ENCODE results near the gene XIRP2.

DNA sequence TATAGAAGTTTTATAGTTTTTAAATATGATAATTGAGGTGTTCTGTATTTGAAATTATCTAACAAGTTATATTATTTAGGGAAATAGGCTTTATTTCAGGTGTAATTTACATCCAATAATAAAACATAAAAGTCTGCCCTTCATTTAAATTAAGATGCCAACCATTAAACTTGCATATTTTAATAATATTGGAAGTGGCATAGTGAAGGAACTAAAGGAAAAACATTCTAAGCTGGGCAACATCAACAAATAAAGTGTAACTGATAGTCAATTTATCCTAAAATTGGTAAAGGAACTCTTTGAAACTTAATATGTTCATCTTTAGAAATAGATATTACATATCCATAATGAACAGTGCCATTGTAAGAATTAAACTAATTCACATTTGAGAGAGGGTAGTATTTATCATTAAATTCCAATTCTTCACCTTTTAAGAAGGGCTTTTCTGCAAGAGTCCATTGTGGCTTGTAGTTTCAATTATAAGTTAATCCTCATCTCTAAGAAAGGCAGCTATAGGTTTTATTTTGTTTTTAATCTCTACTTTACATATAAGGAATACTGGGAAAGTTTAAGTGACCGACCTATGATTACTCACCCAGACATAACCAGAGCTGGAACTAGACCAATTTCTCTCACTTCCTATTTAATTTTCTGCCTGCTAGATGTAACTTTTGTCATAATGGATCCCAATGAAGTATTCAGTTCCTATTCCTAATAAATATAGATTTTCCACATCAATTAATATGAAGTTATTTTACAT is 401.6 kb downstream of the XIRP2 start:
- TF ChIP-seq, protein P1, sequence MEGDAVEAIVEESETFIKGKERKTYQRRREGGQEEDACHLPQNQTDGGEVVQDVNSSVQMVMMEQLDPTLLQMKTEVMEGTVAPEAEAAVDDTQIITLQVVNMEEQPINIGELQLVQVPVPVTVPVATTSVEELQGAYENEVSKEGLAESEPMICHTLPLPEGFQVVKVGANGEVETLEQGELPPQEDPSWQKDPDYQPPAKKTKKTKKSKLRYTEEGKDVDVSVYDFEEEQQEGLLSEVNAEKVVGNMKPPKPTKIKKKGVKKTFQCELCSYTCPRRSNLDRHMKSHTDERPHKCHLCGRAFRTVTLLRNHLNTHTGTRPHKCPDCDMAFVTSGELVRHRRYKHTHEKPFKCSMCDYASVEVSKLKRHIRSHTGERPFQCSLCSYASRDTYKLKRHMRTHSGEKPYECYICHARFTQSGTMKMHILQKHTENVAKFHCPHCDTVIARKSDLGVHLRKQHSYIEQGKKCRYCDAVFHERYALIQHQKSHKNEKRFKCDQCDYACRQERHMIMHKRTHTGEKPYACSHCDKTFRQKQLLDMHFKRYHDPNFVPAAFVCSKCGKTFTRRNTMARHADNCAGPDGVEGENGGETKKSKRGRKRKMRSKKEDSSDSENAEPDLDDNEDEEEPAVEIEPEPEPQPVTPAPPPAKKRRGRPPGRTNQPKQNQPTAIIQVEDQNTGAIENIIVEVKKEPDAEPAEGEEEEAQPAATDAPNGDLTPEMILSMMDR (IDR thresholded peaks at IDR 0.05), result no peak
- TF ChIP-seq POLR2A (IDR thresholded peaks at IDR 0.05), result no peak
